Endothelial cell (in vitro differentiated cells): ENCODE data around the gene TIMP2. TPM values are rescaled to one million over a fixed set of nuclear protein-coding genes. Genes with fewer than 3 reads are reported as not detected.
"Not testable (repeated sequence)": the region's sequence is repeated elsewhere in the genome, so short reads cannot be mapped to it uniquely, and the experiment has no call there.

Experiments used
- DNase-seq: peaks from one replicate; pipeline ENCODE4 v3.0.0; 2021; ENCODE audit warnings: low spot score
- H3K27ac Mint-ChIP-seq: one replicate; pipeline ENCODE4 v1.8.0; 2021; ENCODE audit warnings: mixed read lengths, inconsistent platforms; ENCODE audit not compliant: unreplicated experiment
- H3K27me3 Mint-ChIP-seq: one replicate; pipeline ENCODE4 v1.8.0; 2021; ENCODE audit warnings: mild to moderate bottlenecking, moderate library complexity, mixed read lengths, inconsistent platforms; ENCODE audit not compliant: unreplicated experiment
- H3K36me3 Mint-ChIP-seq: one replicate; pipeline ENCODE4 v1.8.0; 2021; ENCODE audit warnings: mild to moderate bottlenecking, low read depth, mixed read lengths, inconsistent platforms; ENCODE audit not compliant: unreplicated experiment
- H3K4me1 Mint-ChIP-seq: one replicate; pipeline ENCODE4 v1.8.0; 2021; ENCODE audit warnings: mild to moderate bottlenecking, mixed read lengths, inconsistent platforms; ENCODE audit not compliant: unreplicated experiment
- H3K4me3 Mint-ChIP-seq: one replicate; pipeline ENCODE4 v1.8.0; 2021; ENCODE audit warnings: mild to moderate bottlenecking, mixed read lengths, inconsistent platforms; ENCODE audit not compliant: unreplicated experiment
- H3K9me3 Mint-ChIP-seq: one replicate; pipeline ENCODE4 v1.8.0; 2021; ENCODE audit warnings: mixed read lengths, inconsistent platforms; ENCODE audit not compliant: unreplicated experiment
- total RNA-seq: library from RNA; stranded (reverse); fragmentation: NEBNext Ultra II Directional; extraction: Animal tissue kit (Norgen Biotek cat#: 25700); gene quantifications from one replicate; pipeline ENCODE4 v1.2.1, GENCODE V29; 2021; ENCODE audit not compliant: unreplicated experiment
- TF ChIP-seq, protein P1 (sequence below): fragments of 200-600 bp; sonication (generic); IDR thresholded peaks from one replicate; pipeline ENCODE4 v1.5.0; 2021; ENCODE audit warnings: antibody characterized with exemption; ENCODE audit not compliant: unreplicated experiment

The TIMP2 gene
- total RNA-seq, 1 donor from 2014 or later, result 41.5 TPM

DNA sequence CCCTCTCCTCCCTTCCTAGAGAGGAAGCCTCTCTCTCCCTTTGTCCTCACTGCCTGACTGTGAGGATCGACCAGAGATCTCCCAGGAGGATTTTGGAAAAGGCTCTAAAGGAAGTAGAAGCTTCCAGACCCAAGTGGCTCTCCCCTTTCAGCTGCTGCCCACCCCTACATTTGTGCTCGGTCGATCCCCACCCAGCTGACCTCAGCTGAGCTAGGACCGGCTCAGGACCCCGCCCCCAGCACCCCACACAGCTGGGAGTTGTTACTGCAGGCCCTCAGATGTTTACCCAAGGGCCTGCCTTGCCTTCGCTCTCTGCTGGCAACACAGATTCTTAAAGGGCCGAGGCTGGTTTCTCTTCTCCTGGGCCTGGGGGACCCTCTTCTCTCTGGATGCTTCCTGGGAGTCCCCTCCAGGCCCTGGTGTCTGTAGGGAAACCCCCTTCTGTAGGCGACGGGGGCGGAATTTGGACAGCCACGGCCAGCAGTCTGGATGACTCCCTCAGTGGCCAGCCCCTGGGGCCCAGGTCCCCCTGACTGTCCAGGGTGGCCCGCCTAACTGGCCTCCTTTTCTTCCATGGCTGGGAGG lies 26.9 kb upstream of the TIMP2 start:
- TF ChIP-seq, protein P1, sequence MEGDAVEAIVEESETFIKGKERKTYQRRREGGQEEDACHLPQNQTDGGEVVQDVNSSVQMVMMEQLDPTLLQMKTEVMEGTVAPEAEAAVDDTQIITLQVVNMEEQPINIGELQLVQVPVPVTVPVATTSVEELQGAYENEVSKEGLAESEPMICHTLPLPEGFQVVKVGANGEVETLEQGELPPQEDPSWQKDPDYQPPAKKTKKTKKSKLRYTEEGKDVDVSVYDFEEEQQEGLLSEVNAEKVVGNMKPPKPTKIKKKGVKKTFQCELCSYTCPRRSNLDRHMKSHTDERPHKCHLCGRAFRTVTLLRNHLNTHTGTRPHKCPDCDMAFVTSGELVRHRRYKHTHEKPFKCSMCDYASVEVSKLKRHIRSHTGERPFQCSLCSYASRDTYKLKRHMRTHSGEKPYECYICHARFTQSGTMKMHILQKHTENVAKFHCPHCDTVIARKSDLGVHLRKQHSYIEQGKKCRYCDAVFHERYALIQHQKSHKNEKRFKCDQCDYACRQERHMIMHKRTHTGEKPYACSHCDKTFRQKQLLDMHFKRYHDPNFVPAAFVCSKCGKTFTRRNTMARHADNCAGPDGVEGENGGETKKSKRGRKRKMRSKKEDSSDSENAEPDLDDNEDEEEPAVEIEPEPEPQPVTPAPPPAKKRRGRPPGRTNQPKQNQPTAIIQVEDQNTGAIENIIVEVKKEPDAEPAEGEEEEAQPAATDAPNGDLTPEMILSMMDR, result no peak
- H3K27me3 Mint-ChIP-seq, result peaks cover 7% of the 10 kb centered on the region
- no peaks in the 10 kb centered on the region for H3K9me3 Mint-ChIP-seq
- no peaks in the 10 kb centered on the region for H3K36me3 Mint-ChIP-seq
- DNase-seq, result no peak
- H3K4me1 Mint-ChIP-seq, result peaks cover 3% of the 10 kb centered on the region
- no peak overlapping the region for H3K4me3 Mint-ChIP-seq
- no peak overlapping the region for H3K27ac Mint-ChIP-seq

DNA sequence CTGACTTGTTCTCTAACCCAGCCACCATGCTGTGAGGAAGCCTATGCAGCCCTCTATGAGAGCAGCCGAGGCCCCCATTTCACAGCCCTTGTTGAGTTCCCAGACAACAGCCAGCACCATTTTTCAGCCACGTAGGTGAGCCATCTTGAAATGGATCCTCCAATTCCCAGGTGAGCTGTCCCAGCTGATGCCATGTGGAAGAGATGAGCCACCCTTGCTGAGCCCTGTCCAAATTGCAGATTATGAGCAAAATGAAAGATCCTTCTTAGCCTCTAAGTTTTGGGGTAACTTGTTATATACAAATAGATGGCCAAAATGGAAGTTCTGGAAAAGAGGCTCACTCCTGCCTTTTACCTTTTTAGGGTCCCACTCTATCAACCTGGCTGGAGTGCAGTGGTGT lies 25.7 kb upstream of the TIMP2 start:
- no peak overlapping the region for H3K27ac Mint-ChIP-seq
- no peaks in the 10 kb centered on the region for H3K36me3 Mint-ChIP-seq
- H3K9me3 Mint-ChIP-seq, result no peaks in the 10 kb centered on the region
- no peak overlapping the region for H3K4me3 Mint-ChIP-seq
- TF ChIP-seq, protein P1, result no peak
- no peak for DNase-seq
- H3K27me3 Mint-ChIP-seq, result peaks cover 8% of the 10 kb centered on the region
- H3K4me1 Mint-ChIP-seq, result peaks cover 3% of the 10 kb centered on the region

DNA sequence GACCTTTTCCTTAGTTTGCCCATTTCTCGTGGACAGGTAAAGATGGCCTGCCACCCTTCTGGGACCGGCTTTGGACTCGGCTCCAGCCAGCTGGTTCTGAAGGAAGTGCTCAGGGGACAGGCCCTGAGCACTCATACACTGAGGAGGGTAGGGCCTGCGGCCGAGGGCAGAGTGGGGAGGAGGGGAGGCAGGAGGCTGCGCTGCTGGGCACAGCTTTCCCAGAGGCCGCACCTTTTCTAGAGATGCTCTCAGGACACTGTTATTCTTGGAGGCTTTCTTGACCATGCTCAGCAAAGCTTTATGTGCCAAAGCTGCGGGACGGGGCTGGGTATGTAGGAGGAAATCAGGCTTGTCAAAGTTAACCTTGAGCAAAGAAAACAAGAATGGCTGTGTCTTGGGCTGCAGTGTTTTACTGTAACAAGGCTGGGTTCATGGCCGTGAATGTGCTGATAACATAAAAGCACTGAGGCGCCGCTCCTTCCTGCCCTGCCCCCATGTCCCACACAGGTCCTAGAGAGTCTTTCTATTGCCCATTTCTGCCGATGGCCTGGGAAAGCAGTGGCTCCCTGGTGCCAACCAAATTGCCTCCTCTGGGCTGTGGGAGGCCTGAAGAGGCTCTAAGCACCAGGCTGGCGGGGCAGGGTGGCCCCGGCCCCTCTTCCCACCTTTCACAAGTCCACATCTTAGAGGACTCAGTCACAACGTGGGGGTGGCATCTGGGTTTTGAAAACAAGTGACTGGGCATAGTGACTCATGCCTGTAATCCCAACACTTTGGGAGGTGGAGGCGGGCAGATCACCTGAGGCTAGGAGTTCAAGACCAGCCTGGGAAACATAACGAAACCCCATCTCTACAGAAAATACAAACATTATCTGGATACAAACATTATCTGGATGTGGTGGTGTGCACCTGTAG lies 22.3 kb upstream of the TIMP2 start:
- Mint-ChIP-seq H3K27me3 (peaks cover 6% of the 10 kb centered on the region), H3K27ac (no peak overlapping the region)
- TF ChIP-seq, protein P1, result no peak

DNA sequence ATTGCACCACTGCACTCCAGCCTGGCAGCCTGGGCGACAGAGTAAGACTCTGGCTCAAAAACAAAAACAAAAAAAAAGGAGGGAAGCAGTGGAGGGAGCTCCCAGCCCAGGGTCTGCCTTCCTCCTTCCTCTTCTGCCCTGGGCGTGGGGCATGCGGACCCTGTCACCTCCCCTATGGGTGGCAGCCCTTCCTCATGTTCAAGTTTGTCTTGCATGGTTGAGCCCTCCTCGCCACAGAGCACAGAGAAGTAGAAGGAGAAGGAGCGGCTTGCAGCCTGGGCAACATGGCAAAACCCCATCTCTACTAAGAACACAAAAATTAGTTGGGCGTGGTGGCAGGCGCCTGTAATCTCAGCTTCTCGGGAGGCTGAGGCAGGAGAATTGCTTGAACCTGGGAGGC lies 21.4 kb upstream of the TIMP2 start:
- H3K9me3 Mint-ChIP-seq, result no peaks in the 10 kb centered on the region
- H3K27ac Mint-ChIP-seq, result no peak overlapping the region
- TF ChIP-seq, protein P1, result no peak
- peaks cover 2% of the 10 kb centered on the region for H3K4me1 Mint-ChIP-seq
- no peak for DNase-seq
- no peaks in the 10 kb centered on the region for H3K36me3 Mint-ChIP-seq
- no peak overlapping the region for H3K4me3 Mint-ChIP-seq
- peaks cover 6% of the 10 kb centered on the region for H3K27me3 Mint-ChIP-seq

More for the DNA sequence above, 22.3 kb upstream of the TIMP2 start:
- DNase-seq, result no peak
- no peaks in the 10 kb centered on the region for H3K9me3 Mint-ChIP-seq
- peaks cover 3% of the 10 kb centered on the region for H3K4me1 Mint-ChIP-seq
- no peaks in the 10 kb centered on the region for H3K36me3 Mint-ChIP-seq
- H3K4me3 Mint-ChIP-seq, result no peak overlapping the region

DNA sequence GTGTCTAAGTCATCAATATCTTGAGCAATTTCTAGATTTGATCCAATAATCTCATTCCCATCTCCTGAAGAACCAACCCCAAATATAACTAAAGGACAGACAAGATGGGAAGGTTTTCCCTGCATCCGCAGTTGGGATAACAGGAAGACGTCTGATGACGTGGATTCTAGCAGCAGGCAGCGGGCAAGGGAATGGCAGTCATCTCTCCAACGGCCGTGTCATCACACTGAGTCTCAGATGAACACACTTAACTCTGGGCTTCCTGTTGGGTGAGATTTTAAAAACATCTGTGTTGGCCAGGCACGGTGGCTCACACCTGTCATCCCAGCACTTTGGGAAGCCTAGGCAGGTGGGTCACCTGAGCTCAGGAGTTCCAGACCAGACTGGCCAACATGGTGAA lies 20.9 kb upstream of the TIMP2 start:
- TF ChIP-seq, protein P1, result no peak
- Mint-ChIP-seq H3K4me1 (no peaks in the 10 kb centered on the region), H3K4me3 (no peak overlapping the region), H3K27ac (no peak overlapping the region), H3K9me3 (no peaks in the 10 kb centered on the region), H3K36me3 (no peaks in the 10 kb centered on the region), H3K27me3 (peaks cover 6% of the 10 kb centered on the region)
- no peak for DNase-seq

DNA sequence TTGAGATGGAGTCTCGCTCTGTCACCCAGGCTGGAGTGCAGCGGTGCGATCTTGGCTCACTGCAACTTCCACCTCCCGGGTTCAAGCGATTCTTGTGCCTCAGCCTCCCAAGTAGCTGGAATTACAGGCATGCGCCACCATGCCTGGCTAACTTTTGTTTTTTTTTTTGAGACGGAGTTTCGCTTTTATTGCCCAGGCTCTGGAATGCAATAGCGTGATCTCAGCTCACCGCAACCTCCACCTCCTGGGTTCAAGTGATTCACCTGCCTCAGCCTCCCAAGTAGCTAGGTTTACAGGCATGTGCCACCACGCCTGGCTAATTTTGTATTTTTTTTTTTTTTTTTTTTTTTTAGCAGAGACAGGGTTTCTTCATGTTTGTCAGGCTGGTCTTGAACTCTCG lies 20.3 kb upstream of the TIMP2 start:
- H3K4me3 Mint-ChIP-seq, H3K27ac Mint-ChIP-seq, DNase-seq, H3K4me1 Mint-ChIP-seq, H3K9me3 Mint-ChIP-seq, H3K27me3 Mint-ChIP-seq, H3K36me3 Mint-ChIP-seq: not testable (repeated sequence)
